ENCODE measurements around the gene SNX25. TPM values are rescaled to one million over a fixed set of nuclear protein-coding genes. Genes with fewer than 3 reads are reported as not detected.

SNX25 gene
- total RNA-seq, 1 donor from 2014 or later = 13.0 TPM

DNA sequence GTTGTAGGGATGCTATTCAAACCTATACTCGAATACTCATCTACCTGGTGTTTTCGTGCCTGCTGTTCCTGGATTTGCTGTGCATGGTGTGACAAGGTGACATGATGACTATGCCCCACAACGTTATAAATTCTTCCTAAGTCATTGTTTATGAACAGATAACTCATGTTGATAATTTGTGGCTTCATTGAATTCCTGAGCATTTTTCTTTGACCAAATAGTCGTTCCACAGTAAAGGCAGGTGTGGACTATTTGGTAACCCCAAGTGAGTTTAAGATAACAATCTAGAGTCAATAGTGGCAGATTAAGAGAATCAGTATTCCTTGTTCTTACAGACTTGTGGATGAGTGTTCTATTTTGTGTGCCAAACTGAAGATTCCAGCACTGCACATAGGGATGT lies 59.9 kb downstream of the SNX25 start:
- DNase-seq = no peak

DNA sequence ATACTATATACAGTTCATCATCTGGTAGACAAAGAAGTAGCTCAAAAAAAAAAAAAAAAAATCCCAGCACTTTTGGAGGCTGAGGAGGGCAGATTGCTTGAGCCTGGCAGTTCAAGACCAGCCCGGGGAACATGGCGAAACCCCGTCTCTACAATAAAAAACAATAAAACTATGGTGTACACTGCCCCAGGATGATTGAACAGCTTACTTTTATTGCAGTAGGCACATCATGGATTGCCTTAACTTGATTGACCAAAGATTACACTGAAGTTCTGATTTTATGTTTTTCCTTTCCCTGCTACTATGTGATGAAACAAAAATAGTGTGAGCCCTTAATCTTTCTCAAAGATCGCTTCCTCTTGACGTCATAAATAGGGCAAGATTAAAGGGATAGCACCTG lies 60.6 kb downstream of the SNX25 start:
- no peak for DNase-seq

DNA sequence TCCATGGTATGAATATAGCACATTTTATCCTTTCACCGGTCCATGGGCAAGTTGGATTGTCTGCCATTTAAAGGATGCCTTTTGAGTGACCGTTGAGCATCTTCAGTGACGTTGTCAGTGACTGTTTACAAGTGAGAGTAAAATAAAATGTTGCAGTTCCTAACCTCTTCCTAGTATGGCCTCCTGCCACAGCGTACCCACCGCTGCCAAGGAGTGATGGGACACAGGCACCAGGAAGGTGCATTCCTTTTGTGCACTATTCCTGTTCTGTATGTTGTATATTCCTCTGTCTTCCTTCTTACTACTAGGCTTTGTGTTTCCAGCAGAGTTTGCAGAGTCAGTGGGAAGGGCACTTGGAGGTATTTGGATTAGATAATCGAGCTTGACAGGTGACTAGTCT lies 61.5 kb downstream of the SNX25 start:
- DNase-seq = no peak

DNA sequence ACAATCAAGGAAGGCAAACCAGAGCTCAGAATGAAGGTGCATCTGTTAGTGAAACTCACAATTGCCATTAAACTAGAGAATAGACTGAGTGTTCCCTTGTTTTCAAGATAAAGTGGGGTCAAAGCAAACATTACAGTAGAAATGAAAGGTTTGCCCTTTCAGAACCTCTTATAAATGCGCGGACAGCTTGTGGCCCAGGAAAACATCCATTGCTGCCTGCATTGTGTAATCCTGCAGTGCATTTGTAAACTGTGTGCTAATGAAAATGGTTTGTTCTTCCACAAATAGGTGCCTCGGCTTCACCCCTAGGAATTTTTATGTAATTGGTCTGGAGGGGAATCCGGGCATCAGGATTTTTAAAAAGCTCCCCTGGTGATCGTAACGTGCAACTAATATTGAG lies 62.8 kb downstream of the SNX25 start:
- no peak for DNase-seq

DNA sequence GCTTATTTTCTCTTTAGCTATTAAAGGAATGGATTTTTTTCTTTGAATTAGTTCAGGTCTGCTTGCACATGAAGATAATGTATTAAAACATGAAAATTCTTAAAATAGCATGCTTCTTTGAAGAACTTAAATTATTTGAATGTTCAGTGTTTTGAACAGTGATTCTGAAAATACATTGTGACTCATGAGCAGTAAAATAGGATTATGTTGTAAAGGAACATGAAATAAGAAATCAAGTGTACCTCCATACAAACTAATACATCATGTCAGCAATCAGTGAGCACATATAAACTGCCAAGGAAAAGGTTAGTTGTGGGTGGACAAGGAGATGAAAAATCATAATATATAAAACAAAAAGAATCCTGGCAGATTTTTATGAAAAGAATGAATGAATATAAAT lies 66.1 kb downstream of the SNX25 start:
- DNase-seq = no peak

DNA sequence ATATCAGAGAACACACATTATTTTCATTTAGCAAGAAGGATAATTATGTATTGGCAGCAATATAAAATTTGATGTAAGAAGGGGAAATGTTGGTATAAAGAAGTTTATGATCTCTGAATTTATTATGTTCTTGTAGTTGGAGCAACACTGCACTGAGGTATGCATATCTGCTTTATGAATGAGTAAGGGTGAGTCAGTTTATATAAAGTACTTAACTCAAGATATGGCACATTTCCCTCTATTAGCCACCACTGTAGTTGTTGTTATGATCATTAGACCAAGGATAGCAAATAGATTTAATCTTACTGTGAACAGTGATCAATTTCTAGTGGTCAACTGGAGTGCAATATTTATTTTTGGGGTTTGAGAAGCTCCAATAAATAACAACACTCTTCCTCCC lies 66.6 kb downstream of the SNX25 start:
- DNase-seq = no peak

DNA sequence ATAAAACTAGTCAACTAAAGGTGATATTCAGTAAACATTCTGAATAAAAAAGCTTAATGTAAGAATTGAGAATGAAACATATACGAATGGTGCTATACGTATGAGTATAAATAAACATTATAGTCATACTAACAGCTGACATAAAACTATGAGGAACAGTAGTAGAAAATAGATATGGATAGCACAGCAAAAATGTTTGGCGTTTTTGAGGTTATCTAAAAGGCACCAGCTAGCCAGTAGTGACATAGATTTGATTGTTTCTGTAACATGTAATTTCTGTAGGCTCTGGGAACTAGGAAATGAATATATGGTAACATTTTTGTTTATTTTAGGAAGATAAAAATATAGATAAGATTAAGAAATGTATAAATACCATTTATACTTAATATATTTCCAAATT lies 69.3 kb downstream of the SNX25 start:
- DNase-seq = no peak

DNA sequence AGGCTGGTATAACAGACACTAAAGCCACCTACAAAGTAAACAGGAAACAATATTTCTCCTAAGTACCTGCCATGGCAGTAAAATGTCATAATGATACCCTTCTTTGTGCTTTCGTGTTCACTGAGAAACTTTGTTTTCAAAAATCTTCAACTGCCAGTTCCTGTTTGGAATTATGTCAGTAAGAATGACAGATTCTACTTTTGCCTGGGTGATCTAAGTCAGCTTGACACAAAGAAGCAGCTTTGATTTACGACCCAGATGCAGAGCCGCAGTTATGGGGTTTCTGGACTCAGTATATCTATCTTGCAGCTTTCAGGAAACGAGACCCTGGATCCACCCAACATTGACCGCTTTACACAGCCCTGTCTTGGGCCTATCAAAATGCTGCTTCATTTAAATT lies 71.2 kb downstream of the SNX25 start:
- no peak for DNase-seq

DNA sequence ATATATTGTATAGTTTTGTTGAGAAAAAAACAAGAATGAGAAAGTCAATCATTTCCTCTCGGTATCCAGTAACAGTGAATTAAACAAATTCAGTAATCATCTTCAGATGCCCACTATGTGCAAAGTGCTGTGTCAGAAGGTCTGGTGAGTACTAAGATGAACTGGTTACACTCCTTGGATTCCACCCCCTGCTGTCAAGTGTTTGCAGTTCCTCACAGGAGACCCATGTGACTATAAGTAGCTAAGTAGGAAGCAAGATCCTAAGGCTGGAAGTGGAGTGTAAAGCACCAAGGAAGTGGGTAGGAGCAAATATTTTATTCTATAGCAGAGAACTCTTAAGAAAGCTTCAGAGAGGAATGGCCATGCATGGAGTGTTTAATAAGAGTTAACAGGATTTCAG lies 73.6 kb downstream of the SNX25 start:
- DNase-seq = no peak

DNA sequence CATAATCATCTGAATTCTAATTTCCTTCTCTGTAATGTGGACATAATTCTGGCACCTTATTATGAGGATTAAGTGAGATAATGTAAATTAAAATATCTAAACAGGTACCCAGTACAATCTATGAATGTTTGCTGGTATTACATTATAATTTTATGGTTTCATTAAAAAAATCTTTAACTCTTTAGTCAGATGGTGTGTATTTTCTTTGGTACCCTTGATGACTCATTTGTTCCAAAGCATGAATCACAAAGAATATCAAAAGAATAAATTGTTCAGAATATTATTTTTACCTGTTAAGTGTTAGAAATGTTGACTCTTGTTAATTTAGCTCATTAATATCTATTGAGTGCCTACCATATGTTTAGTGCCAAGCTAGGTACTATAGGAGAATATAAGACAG lies 74.3 kb downstream of the SNX25 start:
- DNase-seq = no peak

DNA sequence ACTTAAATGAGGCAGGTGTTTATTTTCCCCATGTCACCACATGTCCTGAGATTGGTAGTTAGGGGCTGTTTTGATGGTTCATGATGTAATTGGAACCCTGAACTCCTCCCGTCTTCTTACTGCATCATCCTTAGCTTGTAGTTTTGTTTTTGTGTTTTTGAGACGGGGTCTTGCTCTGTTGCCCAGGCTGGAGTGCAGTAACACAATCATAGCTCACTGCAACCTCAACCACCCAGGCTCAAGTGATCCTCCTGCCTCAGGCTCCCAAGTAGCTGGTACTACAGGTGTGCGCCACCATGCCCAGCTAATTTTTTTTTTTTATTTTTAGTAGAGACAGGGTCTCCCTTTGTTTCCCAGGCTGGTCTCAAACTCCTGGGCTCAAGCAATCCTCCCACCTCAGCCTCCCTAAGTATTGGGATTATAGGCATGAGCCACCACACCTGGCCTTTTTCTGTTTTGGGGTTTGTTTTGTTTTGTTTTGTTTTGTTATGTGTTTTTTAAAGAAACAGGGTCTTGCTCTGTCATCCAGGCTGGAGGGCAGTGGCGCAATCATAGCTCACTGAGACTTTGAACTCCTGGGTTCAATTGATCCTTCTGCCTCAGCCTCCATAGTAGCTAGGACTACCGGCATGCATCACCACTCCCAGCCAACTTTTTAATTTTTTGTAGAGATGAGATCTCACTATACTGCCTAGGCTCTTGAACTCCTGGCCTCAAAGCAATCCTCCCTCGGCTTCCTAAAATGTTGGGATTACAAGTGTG lies 76.4 kb downstream of the SNX25 start:
- DNase-seq = no peak

DNA sequence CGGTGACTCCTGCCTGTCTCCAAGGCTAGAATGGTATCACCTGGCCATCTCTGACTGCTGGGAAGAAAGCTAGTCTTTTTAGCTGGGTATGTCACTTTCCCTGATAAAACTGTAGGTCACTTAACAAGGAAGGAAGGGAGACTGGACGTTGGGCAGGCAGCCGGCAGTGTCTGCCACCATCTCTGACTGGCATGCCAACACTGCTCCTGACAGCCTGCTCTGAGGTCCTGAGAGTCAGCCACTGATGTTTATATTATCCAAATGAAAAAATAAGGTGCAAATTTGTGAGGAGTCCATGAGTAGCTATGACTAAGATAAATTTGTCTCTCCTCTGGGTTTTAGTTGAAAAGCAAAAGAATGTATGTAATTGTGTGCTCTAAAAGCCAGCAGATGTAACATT lies 77.2 kb downstream of the SNX25 start:
- DNase-seq = no peak

DNA sequence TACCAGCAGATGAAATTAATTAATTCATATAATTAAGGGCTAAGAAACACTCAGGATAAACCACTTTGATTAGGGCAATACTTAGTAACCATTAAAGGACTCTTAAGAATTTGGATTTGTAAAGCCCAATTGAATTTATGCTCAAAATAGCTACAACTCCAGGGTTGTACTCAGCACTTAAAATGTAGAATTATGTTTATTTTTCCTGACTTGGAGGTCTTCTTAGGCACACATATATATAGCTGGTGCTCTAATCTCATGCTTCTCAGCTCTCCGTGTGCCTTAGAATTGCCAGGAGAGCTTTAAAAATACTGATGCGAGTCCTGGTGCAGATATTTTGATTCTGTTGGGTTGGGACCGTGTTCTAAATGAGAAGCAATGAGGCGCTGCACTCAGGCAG lies 77.6 kb downstream of the SNX25 start:
- no peak for DNase-seq

DNA sequence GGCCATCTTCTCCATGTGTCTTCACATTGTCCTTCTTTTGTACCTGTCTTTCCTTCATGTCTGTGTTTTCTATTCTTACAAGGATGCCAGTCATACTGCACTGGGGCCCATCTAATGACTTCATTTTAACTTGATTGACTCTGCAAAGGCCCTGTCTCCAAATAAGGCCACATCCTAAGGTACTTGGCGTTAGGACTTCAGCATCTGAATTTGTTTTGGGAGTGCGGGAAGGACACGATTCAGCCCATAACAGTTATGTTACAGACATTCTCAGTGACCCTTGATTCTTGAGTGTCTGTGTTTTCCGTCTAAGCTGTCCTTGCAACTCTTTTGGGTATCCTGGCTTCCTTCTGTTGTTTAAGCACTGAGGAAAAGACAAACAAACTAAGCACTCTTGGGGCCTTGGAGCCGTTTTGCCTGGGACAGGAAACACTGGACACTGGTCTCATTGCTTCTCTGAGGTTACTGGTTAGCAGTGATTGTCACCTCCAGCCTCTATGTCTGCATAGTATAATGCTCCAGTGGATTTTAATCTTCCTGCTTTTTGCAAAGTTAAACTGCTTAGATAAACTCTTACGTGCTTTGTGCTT lies 80.7 kb downstream of the SNX25 start:
- DNase-seq = no peak

DNA sequence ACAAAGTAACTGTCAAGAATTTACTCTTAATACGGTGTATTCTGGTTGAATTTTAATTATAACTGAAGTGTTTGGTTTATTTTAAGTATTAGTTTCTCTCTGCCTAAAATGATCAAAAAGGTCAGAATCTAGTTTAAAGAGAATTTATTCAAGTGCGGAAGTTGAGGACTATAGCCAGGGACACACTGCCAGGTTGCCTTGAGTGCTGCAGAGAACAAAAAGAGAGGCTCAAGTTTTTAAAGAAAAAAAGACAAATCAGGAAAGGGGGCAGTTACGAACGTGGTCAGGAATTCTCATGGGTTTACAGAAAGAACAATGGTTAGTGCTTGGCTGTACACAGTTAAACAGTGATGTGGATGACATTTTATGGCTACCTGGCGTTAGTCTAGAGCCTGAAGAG lies 81.3 kb downstream of the SNX25 start:
- no peak for DNase-seq

DNA sequence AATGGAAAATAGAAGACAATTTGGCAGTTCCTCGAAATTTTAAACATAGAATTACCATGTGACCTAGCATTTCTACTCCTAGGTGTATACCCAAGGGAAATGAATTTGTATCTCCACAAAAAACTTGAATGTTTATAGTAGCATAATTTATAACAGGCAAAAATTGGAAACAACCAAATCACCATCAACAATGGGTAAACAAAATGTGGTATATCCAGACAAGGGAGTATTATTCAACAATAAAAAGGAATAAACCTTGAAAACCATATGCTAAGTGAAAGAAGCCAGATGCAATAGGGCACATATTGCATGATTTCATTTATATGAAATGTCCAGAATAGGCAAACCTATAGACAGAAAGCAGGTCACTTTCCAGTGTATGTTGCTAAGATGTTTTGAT lies 83.8 kb downstream of the SNX25 start:
- no peak for DNase-seq

DNA sequence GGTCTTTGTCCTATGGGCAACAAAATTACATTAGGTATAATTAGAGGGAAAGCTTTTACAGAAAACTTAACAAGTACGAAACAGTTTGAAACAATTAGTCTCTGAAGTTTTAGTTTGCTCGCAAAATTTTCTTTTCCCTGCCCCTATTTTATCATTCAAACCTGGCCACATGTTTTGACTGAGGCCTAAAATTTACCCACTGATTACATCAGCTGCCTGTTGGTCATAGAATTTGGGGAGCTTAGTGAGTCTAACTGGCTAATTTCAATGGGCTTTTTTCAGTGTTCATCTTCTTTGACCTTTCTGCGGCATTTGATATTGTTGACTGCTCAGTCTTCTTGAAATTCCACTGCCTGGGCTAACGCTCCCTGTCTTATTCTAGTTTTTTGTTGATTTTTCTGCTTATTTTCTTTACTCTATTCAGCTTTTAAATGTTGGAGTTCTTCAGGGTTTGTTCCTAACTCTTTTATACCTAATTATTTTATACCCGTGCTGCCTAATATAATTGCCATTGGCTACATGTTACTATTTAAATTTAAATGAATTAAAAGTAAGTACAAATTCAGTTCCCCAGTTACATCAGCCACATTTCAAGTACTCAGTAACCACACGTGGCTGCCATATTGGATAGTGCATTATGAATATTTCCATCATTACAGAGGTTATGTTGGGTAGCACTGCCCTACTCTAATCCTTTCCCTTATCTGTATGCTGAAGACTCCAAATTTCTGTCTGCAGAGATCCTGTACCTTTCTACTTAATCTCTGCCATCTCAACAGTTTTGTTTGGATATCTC lies 87.5 kb downstream of the SNX25 start:
- no peak for DNase-seq

DNA sequence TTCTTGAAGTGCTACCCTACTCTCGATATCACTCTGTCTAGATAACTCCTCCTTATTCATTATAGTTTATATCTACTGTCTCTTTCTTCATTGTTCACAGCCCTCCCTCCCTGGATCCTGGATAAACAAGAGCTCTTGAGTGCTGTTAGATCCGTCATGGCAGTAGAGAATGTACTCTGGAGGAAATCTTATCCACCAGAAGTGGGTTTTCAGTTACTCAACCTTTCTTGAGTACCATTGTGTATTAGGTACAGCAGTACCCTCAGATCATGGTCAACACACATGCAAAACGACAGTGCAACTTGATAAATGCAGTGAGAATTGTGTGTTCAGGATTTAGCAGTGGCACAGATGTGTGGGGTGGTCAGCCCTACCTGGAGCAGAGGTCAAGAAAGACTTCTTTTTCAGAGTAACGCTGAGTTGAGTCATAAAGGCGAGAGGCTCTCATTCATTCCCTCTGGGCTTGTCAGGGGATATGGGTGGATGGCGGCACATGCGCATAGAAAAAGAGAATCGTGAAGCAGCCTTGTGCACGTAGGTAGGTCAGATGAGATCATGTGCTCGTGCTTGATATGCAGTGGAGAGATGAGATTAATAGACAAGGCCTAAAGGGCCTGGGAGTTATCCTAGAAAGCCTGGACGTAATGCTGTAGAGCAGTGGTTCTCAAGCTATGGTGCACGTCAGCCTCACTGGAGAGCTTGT lies 89.5 kb downstream of the SNX25 start:
- no peak for DNase-seq

DNA sequence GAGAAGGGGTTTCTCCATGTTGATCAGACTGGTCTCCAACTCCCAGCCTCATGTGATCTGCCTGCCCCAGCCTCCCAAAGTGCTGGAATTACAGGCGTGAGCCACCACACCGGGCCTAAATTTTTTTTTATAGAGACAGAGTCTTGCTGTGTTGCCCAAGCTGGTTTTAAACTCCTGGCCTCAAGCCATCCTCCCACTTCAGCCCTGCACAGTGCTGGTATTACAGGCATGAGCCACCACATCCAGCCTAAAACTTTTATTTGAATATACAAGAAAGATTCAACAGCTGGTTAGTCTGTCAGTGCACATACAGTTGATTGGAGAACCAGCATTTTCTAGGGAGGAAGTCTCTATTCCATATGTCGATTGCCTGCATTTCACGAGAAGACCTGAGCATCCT lies 95.1 kb downstream of the SNX25 start:
- DNase-seq = no peak

DNA sequence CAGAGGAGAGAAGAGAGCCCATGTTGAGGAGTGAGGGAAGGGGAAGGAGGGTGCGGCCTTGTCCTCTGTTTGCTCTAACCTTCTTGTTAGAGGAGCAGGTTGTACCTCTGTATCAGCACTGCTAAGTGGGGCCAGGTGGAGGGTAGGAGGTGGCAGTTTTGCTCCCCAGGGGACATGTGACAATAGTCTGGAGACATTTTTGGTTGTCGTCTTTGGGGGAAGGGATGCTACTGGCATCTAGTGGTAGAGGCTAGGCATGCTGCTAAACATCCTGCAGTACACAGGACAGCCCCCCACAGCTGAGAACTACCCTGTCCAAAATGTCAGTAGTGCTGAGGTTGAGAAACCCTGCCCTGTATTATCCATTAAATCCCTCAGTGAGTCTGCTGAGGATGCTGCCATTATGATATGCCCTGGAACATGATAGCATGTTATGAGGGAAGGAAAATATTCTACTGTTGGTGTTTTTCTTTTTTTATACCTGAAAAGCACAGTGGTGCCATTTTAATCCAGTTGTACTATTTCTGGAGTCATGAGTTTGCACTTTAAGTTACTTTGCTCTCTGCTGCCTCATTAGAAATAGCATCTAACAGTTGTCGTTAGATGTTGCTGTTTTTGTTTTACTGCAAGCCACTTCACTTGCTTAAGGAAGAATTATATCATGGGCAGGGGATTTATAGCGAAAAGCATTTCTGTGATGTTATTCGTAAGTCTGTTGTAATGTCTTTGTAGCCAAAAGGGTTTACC lies 95.7 kb downstream of the SNX25 start:
- DNase-seq = no peak

DNA sequence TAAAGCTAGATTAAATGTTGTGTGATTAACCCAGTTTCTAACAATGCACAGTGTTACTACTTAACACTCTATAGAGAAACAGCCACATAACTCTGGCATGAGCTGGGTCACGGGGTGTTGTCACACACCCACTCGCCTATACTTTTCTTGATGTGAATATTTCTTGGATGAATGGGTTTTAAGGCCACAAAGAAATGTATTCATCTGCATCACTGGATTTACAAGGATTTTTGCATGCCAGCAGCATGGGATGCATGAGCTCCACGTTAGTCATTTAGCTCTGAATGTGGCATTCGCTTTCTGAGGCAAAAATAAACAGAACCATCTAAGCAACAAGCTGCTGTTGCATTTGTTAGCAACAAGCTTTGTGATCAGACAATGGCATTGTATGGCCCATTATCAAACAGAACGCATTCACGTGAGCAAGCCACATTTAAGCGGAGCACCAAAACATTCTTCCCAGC lies 96.6 kb downstream of the SNX25 start:
- peak; percentile 56 for DNase-seq
